ENCODE data around the gene ATP11A.

DNA sequence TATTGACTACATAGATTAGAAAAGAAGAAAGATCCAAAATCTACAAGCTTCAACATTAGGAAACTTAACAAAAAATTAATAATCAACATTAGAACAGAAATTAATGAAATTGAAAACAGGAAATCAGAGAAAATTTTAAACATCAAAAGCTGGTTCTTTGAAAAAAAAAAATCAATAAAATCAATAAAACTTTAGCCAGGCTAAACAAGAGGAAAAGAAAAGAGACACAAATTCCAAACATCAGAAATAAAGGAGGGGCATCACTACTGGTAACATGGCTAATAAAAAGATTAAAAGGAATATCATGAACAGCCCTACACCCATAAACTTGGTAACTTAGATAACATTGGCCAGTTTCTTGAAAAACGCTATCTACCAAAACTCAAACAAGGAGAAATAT, 110.2 kb downstream of the ATP11A start:
- TF ChIP-seq, protein P1, sequence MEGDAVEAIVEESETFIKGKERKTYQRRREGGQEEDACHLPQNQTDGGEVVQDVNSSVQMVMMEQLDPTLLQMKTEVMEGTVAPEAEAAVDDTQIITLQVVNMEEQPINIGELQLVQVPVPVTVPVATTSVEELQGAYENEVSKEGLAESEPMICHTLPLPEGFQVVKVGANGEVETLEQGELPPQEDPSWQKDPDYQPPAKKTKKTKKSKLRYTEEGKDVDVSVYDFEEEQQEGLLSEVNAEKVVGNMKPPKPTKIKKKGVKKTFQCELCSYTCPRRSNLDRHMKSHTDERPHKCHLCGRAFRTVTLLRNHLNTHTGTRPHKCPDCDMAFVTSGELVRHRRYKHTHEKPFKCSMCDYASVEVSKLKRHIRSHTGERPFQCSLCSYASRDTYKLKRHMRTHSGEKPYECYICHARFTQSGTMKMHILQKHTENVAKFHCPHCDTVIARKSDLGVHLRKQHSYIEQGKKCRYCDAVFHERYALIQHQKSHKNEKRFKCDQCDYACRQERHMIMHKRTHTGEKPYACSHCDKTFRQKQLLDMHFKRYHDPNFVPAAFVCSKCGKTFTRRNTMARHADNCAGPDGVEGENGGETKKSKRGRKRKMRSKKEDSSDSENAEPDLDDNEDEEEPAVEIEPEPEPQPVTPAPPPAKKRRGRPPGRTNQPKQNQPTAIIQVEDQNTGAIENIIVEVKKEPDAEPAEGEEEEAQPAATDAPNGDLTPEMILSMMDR (IDR thresholded peaks at IDR 0.05; ENCODE audit: low read depth, low read length) = no peak
- no peak for TF ChIP-seq EZH2phosphoT487 (IDR thresholded peaks at IDR 0.05; ENCODE audit: low read depth)
